Measurements from ENCODE around the gene USP31.

USP31 gene

DNA sequence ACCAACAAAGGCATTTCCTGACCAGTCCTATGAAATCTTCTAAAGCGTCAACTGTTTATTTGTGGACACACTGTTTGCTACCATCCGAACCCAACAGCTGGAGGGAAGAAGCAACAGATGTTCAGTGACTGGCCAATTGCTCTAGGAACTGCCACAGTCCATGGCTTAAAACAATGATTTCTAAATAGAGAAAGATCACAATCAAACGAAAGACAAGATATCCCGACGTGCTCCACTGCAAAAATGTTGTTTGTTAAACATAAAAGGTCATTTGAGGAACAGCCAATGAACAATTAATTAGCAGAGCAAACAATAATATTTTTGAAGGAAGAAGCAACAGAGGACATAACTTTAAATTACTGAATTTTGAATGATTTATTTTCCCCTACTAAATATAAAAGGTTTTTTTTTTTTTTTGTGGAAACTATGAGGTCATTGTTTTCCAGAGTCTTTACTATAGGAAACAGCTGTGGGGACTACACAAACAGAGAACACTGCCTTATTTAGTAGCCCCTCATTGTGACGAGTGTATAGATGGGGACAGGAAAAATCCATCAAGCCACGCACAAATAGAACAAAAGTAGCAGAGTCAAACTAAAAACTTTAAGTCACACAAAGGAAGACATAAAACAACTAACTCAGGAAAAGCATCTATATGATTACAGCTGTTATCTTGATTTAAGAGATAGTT lies 17.2 kb downstream of the USP31 start:
- H3K27ac ChIP-seq, result peak overlapping the region; percentile 64
- TF ChIP-seq, protein P1, sequence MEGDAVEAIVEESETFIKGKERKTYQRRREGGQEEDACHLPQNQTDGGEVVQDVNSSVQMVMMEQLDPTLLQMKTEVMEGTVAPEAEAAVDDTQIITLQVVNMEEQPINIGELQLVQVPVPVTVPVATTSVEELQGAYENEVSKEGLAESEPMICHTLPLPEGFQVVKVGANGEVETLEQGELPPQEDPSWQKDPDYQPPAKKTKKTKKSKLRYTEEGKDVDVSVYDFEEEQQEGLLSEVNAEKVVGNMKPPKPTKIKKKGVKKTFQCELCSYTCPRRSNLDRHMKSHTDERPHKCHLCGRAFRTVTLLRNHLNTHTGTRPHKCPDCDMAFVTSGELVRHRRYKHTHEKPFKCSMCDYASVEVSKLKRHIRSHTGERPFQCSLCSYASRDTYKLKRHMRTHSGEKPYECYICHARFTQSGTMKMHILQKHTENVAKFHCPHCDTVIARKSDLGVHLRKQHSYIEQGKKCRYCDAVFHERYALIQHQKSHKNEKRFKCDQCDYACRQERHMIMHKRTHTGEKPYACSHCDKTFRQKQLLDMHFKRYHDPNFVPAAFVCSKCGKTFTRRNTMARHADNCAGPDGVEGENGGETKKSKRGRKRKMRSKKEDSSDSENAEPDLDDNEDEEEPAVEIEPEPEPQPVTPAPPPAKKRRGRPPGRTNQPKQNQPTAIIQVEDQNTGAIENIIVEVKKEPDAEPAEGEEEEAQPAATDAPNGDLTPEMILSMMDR (conservative IDR thresholded peaks at IDR 0.05), result no peak

DNA sequence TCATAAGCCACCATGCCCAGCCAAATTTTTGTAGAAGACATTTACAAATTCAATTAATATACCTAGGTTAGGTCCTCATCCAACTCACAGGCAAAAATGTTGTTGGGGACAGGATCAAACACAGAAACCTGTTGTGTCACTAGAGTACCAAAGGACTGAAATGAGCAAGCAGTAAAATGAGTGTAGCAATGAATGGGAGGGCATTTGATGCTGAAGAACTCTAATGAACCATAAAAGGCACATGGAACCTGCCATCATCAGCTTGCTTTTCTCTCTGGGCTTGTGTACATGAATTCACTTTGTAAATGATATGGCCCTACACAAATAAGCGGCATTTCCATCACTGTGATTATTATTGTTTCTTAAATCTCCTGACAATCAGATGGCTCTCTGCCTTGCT lies 17.8 kb downstream of the USP31 start:
- TF ChIP-seq, protein P1 (conservative IDR thresholded peaks at IDR 0.05), result no peak
- peak overlapping the region; percentile 64 for H3K27ac ChIP-seq

GRCh38 chr16:23131036-23131435 lies 18.2 kb downstream of the USP31 start:
- H3K27ac ChIP-seq, result peak overlapping the region; percentile 64
- TF ChIP-seq, protein P1 (conservative IDR thresholded peaks at IDR 0.05), result no peak

DNA sequence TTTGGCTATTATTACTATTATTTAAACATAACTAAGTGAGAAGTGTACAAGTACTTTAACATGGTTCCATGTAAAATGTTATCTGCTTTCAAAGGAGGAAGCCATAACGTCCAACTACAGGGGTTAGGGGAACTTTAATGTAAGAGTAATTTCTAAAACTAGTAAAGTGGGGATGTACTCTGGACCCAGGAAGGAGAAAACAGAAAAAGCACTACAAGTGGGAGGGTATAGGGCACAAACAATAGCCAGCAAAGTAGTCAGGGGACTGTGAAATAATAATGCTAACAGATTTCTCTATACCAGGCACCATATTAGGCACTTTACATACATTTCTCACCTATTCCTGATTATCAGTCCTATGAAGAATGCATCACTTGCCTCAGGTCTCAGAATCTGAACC lies 19.6 kb downstream of the USP31 start:
- TF ChIP-seq, protein P1 (conservative IDR thresholded peaks at IDR 0.05), result no peak
- H3K27ac ChIP-seq, result no peak overlapping the region

GRCh38 chr16:23128056-23128455 lies 21.2 kb downstream of the USP31 start:
- TF ChIP-seq, protein P1 (conservative IDR thresholded peaks at IDR 0.05), result no peak
- no peak overlapping the region for H3K27ac ChIP-seq

- peak overlapping the region; percentile 74 for H3K27ac ChIP-seq
- TF ChIP-seq, protein P1 (conservative IDR thresholded peaks at IDR 0.05), result no peak
These were observed 24.0 kb downstream of the USP31 start for GRCh38 chr16:23125277-23125676.

- TF ChIP-seq, protein P1 (conservative IDR thresholded peaks at IDR 0.05), result no peak
- peak overlapping the region; percentile 74 for H3K27ac ChIP-seq
These were observed 24.9 kb downstream of the USP31 start for GRCh38 chr16:23124315-23124714.

All from VCaP (cell line).